Measurements from ENCODE around the gene PDE4B.

- TF ChIP-seq CTCF (conservative IDR thresholded peaks at IDR 0.05; ENCODE audit: low read depth, low read length) (no peak), EZH2 (IDR thresholded peaks at IDR 0.05; ENCODE audit: low read length, unreplicated experiment) (no peak)
These were observed 382.9 kb downstream of the PDE4B start for GRCh38 chr1:66175581-66175980.

All from PC-3 (cell line).